HepG2 (cell line): ENCODE data around the gene SAMD10. TPM values are rescaled to one million over a fixed set of nuclear protein-coding genes. Genes with fewer than 3 reads are reported as not detected.

ENCODE experiments used
- DMAP1 ChIP-seq: IDR thresholded peaks from 2 replicates; pipeline ENCODE4 v1.6.1; 2016
- ERF ChIP-seq: IDR thresholded peaks from 2 replicates; pipeline ENCODE4 v1.6.1; 2018; ENCODE audit warnings: missing biosample characterization, missing genetic modification reagents
- FLYWCH1 ChIP-seq: sonication (generic); formaldehyde crosslinking; IDR thresholded peaks from 2 replicates; pipeline ENCODE4 v1.8.1; 2023; ENCODE audit warnings: mild to moderate bottlenecking, missing genetic modification reagents
- FOXK1 ChIP-seq: sonication (generic); formaldehyde crosslinking; IDR thresholded peaks from 2 replicates; pipeline ENCODE4 v1.4.0; 2020; ENCODE audit warnings: low read depth, missing genetic modification reagents, borderline replicate concordance
- GPBP1L1 ChIP-seq: sonication (generic); formaldehyde crosslinking; IDR thresholded peaks from 2 replicates; pipeline ENCODE4 v1.5.0; 2020; ENCODE audit warnings: mild to moderate bottlenecking, missing genetic modification reagents
- HDAC1 ChIP-seq: sonication (generic); formaldehyde crosslinking; IDR thresholded peaks from 2 replicates; pipeline ENCODE4 v1.5.1; 2020; ENCODE audit warnings: mild to moderate bottlenecking, missing genetic modification reagents
- JUNB ChIP-seq: sonication (generic); formaldehyde crosslinking; IDR thresholded peaks from 2 replicates; pipeline ENCODE4 v1.8.0; 2022; ENCODE audit warnings: missing genetic modification reagents, mild to moderate bottlenecking, borderline replicate concordance
- MAFF ChIP-seq: IDR thresholded peaks from 2 replicates; pipeline ENCODE4 v1.6.1; 2011; ENCODE audit warnings: low read depth, low read length, improper control_type of control experiment
- PRMT3 ChIP-seq: sonication (generic); formaldehyde crosslinking; IDR thresholded peaks from 2 replicates; pipeline ENCODE4 v1.8.1; 2022; ENCODE audit warnings: low read depth, mild to moderate bottlenecking, moderate library complexity, missing genetic modification reagents, borderline replicate concordance
- RBM39 ChIP-seq: fragments of 200-400 bp; formaldehyde crosslinking; IDR thresholded peaks from one replicate; pipeline ENCODE4 v1.6.1; 2018; ENCODE audit warnings: antibody characterized with exemption, mild to moderate bottlenecking, low read depth, low read length; ENCODE audit not compliant: poor library complexity, severe bottlenecking
- SRSF4 ChIP-seq: fragments of 200-400 bp; formaldehyde crosslinking; IDR thresholded peaks from one replicate; pipeline ENCODE4 v1.6.1; 2018; ENCODE audit warnings: mild to moderate bottlenecking, low read depth, low read length, moderate library complexity; ENCODE audit not compliant: poor library complexity, severe bottlenecking
- SUZ12 ChIP-seq: fragments of 150-350 bp; IDR thresholded peaks from 2 replicates; pipeline ENCODE4 v1.6.1; 2014; ENCODE audit warnings: low read depth, low read length
- TOE1 ChIP-seq: sonication (generic); formaldehyde crosslinking; IDR thresholded peaks from 2 replicates; pipeline ENCODE4 v1.4.0; 2020; ENCODE audit warnings: mild to moderate bottlenecking, missing genetic modification reagents
- YEATS2 ChIP-seq: sonication (generic); formaldehyde crosslinking; IDR thresholded peaks from 2 replicates; pipeline ENCODE4 v1.4.0; 2020; ENCODE audit warnings: missing genetic modification reagents, borderline replicate concordance
- YEATS4 ChIP-seq: sonication (generic); formaldehyde crosslinking; IDR thresholded peaks from 2 replicates; pipeline ENCODE4 v1.4.0; 2020; ENCODE audit warnings: missing genetic modification reagents, borderline replicate concordance
- ZC3H4 ChIP-seq: sonication (generic); formaldehyde crosslinking; IDR thresholded peaks from 2 replicates; pipeline ENCODE4 v1.4.0; 2020; ENCODE audit warnings: missing genetic modification reagents, borderline replicate concordance
- ZFP36L2 ChIP-seq: sonication (generic); formaldehyde crosslinking; IDR thresholded peaks from 2 replicates; pipeline ENCODE4 v1.4.0; 2020; ENCODE audit warnings: missing genetic modification reagents
- ZGPAT ChIP-seq: IDR thresholded peaks from 2 replicates; pipeline ENCODE4 v1.6.1; 2016; ENCODE audit warnings: mild to moderate bottlenecking
- ZNF124 ChIP-seq: sonication (generic); formaldehyde crosslinking; IDR thresholded peaks from 2 replicates; pipeline ENCODE4 v1.4.0; 2020; ENCODE audit warnings: missing genetic modification reagents
- ZNF430 ChIP-seq: sonication (generic); formaldehyde crosslinking; IDR thresholded peaks from 2 replicates; pipeline ENCODE4 v1.9.0; 2021; ENCODE audit warnings: mild to moderate bottlenecking, missing genetic modification reagents
- ZNF441 ChIP-seq: sonication (generic); formaldehyde crosslinking; IDR thresholded peaks from 2 replicates; pipeline ENCODE4 v1.7.0; 2021; ENCODE audit warnings: missing genetic modification reagents, borderline replicate concordance
- ZNF451 ChIP-seq: sonication (generic); formaldehyde crosslinking; IDR thresholded peaks from 2 replicates; pipeline ENCODE4 v1.5.0; 2020; ENCODE audit warnings: mild to moderate bottlenecking, missing genetic modification reagents
- ZNF570 ChIP-seq: sonication (generic); formaldehyde crosslinking; IDR thresholded peaks from 2 replicates; pipeline ENCODE4 v1.4.0; 2020; ENCODE audit warnings: mild to moderate bottlenecking, missing genetic modification reagents, borderline replicate concordance
- ZNF740 ChIP-seq: sonication (generic); formaldehyde crosslinking; IDR thresholded peaks from 2 replicates; pipeline ENCODE4 v1.4.0; 2020; ENCODE audit warnings: missing genetic modification reagents
- ZNF878 ChIP-seq: sonication (generic); formaldehyde crosslinking; IDR thresholded peaks from 2 replicates; pipeline ENCODE4 v1.8.1; 2023; ENCODE audit warnings: mild to moderate bottlenecking, missing genetic modification reagents, moderate library complexity
- ZSCAN5A ChIP-seq: sonication (generic); formaldehyde crosslinking; IDR thresholded peaks from 2 replicates; pipeline ENCODE4 v1.8.0; 2022; ENCODE audit warnings: mild to moderate bottlenecking, missing genetic modification reagents, borderline replicate concordance
- polyA plus RNA-seq, 8 experiments: library from polyadenylated mRNA; depleted of rRNA in 3 of 8; stranded (reverse) in 7 of 8; unstranded in 1 of 8; fragments of >200 nt; fragmentation: Illumina TruSeq in 4 of 8; extraction: Trizol in 4 of 8; gene quantifications; 2 replicates each; pipeline versions ENCODE4 v1.2.1 to v1.2.3, GENCODE V29; 2011 to 2016; ENCODE audit warnings: low read depth in 4 of 8, missing spikeins in 1 of 8, mixed read lengths in 1 of 8; ENCODE audit not compliant: insufficient read depth in 1 of 8
- total RNA-seq, 5 experiments: library from RNA; depleted of rRNA; stranded (reverse); fragments of >200 nt; fragmentation: Illumina TruSeq; extraction: Trizol; gene quantifications; 2 replicates each; pipeline ENCODE4 v1.2.3, GENCODE V29; 2016; ENCODE audit warnings: low read depth in 1 of 5

The SAMD10 gene
- total and polyA plus RNA-seq, 2 of the 13 experiments (the other 11 are each of a cell fraction or from before 2014, with no cell fraction given) = 6.1 to 11.0 TPM

DNA sequence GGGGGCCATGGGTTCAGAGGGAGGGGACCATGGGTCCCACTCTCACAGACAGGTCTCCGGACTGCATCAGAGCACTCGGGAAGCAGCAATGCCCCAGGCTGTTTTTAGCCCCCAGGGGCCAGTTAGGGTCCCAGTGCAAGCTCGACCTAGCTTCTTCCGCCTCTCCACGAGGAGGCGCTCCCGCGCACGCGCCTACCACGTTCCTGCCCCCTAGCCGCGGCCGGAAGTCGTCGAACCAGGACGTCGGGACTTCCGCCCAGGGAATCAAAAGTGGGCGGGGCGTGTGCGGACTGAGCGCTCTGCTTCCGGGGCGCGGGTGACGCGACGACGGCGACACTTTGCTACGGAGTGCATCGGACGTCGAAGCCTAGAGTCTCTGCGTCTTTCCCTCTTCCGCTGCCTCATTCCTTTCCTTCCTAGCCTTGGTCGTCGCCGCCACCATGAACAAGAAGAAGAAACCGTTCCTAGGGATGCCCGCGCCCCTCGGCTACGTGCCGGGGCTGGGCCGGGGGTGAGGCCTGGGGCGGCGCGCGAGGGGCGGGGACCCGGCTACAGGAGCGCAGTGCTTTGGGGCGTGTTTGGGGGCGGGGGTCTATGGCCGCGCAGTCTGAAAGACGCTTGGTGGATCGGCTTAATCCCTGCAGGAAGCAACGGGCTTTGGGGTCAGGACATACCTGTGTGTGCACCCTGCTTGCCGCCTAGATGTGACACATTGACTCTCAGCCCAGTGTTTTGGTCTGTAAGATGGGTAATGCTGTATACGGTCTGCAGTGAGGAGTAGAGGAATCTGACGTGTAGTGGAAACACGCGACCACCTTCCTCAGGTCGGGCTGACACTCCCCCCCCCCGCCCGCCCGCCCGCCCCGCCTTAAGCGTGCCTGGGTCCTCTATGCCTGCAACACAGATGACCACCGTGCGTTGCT lies 1.6 kb upstream of the SAMD10 start, which contains the start of gene PRPF6 (continued):
- TF ChIP-seq ZNF430 (CRISPR knock-in tag) (0 out of 2 replicates have a peak, but pooled peaks have one; percentile 49), FLYWCH1 (CRISPR knock-in tag) (no peak), YEATS2 (CRISPR knock-in tag) (peak; percentile 99), JUNB (CRISPR knock-in tag) (0 out of 2 replicates have a peak, but pooled peaks have one; percentile 31), ZSCAN5A (CRISPR knock-in tag) (no peak), PRMT3 (CRISPR knock-in tag) (peak; percentile 71; the same call in 1 of the 2 replicates), ZNF124 (CRISPR knock-in tag) (peak; percentile 86), GPBP1L1 (no peak), ZNF441 (peak; percentile 88; the same call in 1 of the 2 replicates), FOXK1 (peak; percentile 99), ZNF451 (CRISPR knock-in tag) (no peak; the same call in 1 of the 2 replicates), ZNF740 (CRISPR knock-in tag) (no peak), ZNF570 (CRISPR knock-in tag) (no peak), ZC3H4 (no peak), RBM39 (peak; percentile 99), SRSF4 (no peak), SUZ12 (peak; percentile 21; the same call in 1 of the 2 replicates), YEATS4 (CRISPR knock-in tag) (peak; percentile 99), ZNF878 (peak; percentile 45; the same call in 1 of the 2 replicates), MAFF (0 out of 2 replicates have a peak, but pooled peaks have one; percentile 2), ERF (peak; percentile 99), ZGPAT (CRISPR knock-in tag) (peak; percentile 99), HDAC1 (peak; percentile 100), ZFP36L2 (CRISPR knock-in tag) (peak; percentile 76; the same call in 1 of the 2 replicates), DMAP1 (CRISPR knock-in tag) (peak; percentile 99), TOE1 (CRISPR knock-in tag) (peak; percentile 93; the same call in 1 of the 2 replicates)
